Liver (tissue), 9 donors: ENCODE results near the gene NLRP6. TPM values are rescaled to one million over a fixed set of nuclear protein-coding genes. Genes with fewer than 3 reads are reported as not detected.

Experiments
- DNase-seq: peaks from one replicate; pipeline ENCODE4 v3.0.0-alpha.2; 2017; ENCODE audit warnings: low spot score
- H3K27ac ChIP-seq, 2 donors: one replicate each; pipeline ENCODE4 v1.7.0; 2013; ENCODE audit warnings: inconsistent platforms in 2 of 2, low read length in 2 of 2, control low read depth in 1 of 2, low read depth in 1 of 2, mild to moderate bottlenecking in 1 of 2
- H3K27me3 ChIP-seq, 4 donors: one replicate each; pipeline versions ENCODE4 v1.6.1 to v1.7.0; 2013; ENCODE audit warnings: low read length in 3 of 4, inconsistent platforms in 1 of 4, mild to moderate bottlenecking in 1 of 4, moderate library complexity in 1 of 4; ENCODE audit not compliant: control insufficient read depth in 4 of 4, insufficient read depth in 4 of 4
- H3K36me3 ChIP-seq, 4 donors: one replicate each; pipeline versions ENCODE4 v1.6.1 to v1.7.0; 2013; ENCODE audit warnings: low read length in 3 of 4, mild to moderate bottlenecking in 3 of 4, low read depth in 1 of 4, moderate library complexity in 1 of 4; ENCODE audit not compliant: control insufficient read depth in 4 of 4, insufficient read depth in 3 of 4
- H3K4me1 ChIP-seq, 4 donors: one replicate each; pipeline versions ENCODE4 v1.6.1 to v1.7.0; 2013; ENCODE audit warnings: low read length in 3 of 4, mild to moderate bottlenecking in 3 of 4, moderate library complexity in 1 of 4; ENCODE audit not compliant: control insufficient read depth in 4 of 4, insufficient read depth in 4 of 4
- H3K4me3 ChIP-seq, 3 donors: one replicate each; pipeline versions ENCODE4 v1.6.1 to v1.7.0; 2013; ENCODE audit warnings: low read length in 3 of 3, control low read depth in 1 of 3, low read depth in 1 of 3, mild to moderate bottlenecking in 1 of 3
- H3K9ac ChIP-seq, 2 donors: one replicate each; pipeline ENCODE4 v1.7.0; 2013; ENCODE audit warnings: low read length in 2 of 2, mild to moderate bottlenecking in 2 of 2, moderate library complexity in 2 of 2, control low read depth in 1 of 2, low read depth in 1 of 2
- H3K9me3 ChIP-seq, 4 donors: one replicate each; pipeline versions ENCODE4 v1.6.1 to v1.7.0; 2013; ENCODE audit warnings: low read length in 3 of 4; ENCODE audit not compliant: control insufficient read depth in 4 of 4
- ATF3 ChIP-seq: IDR thresholded peaks from 2 replicates; pipeline ENCODE4 v1.6.1; 2016; ENCODE audit warnings: antibody characterized with exemption
- CTCF ChIP-seq: fragments of 150-350 bp; IDR thresholded peaks from 2 replicates; pipeline ENCODE4 v1.5.1; 2017; ENCODE audit warnings: improper control_type of control experiment, low read depth, low read length; ENCODE audit not compliant: missing input control
- EGR1 ChIP-seq, 2 donors: IDR thresholded peaks; 2 replicates each; pipeline ENCODE4 v1.6.1; 2016 to 2018; ENCODE audit warnings: antibody characterized with exemption in 2 of 2, low read depth in 2 of 2
- FOXA1 ChIP-seq: IDR thresholded peaks from 2 replicates; pipeline ENCODE4 v1.6.1; 2016; ENCODE audit warnings: antibody characterized with exemption
- FOXA2 ChIP-seq: IDR thresholded peaks from 2 replicates; pipeline ENCODE4 v1.6.1; 2016; ENCODE audit warnings: antibody characterized with exemption
- GABPA ChIP-seq, 2 donors: IDR thresholded peaks in 1 of 2; conservative IDR thresholded peaks in 1 of 2; 2 replicates each; pipeline ENCODE4 v1.6.1; 2016; ENCODE audit warnings: antibody characterized with exemption in 2 of 2, mild to moderate bottlenecking in 1 of 2, moderate library complexity in 1 of 2
- HNF4A ChIP-seq, 2 donors: conservative IDR thresholded peaks; 2 replicates each; pipeline ENCODE4 v1.6.1; 2016; ENCODE audit warnings: antibody characterized with exemption in 2 of 2, mild to moderate bottlenecking in 2 of 2
- HNF4G ChIP-seq: IDR thresholded peaks from 2 replicates; pipeline ENCODE4 v1.6.1; 2016; ENCODE audit warnings: antibody characterized with exemption
- JUND ChIP-seq, 2 donors: IDR thresholded peaks; 2 replicates each; pipeline ENCODE4 v1.6.1; 2016; ENCODE audit warnings: antibody characterized with exemption in 2 of 2
- MAX ChIP-seq: IDR thresholded peaks from 2 replicates; pipeline ENCODE4 v1.6.1; 2016; ENCODE audit warnings: antibody characterized with exemption
- NR2F2 ChIP-seq: IDR thresholded peaks from 2 replicates; pipeline ENCODE4 v1.6.1; 2016; ENCODE audit warnings: antibody characterized with exemption
- RAD21 ChIP-seq, 2 donors: IDR thresholded peaks; 2 replicates each; pipeline ENCODE4 v1.6.1; 2016; ENCODE audit warnings: antibody characterized with exemption in 2 of 2, mild to moderate bottlenecking in 2 of 2
- RXRA ChIP-seq, 2 donors: IDR thresholded peaks; 2 replicates each; pipeline ENCODE4 v1.6.1; 2017 to 2018; ENCODE audit warnings: antibody characterized with exemption in 2 of 2, mild to moderate bottlenecking in 1 of 2
- SP1 ChIP-seq: IDR thresholded peaks from 2 replicates; pipeline ENCODE4 v1.6.1; 2018; ENCODE audit warnings: antibody characterized with exemption, mild to moderate bottlenecking
- TAF1 ChIP-seq: conservative IDR thresholded peaks from 2 replicates; pipeline ENCODE4 v1.6.1; 2016; ENCODE audit warnings: antibody characterized with exemption, mild to moderate bottlenecking
- YY1 ChIP-seq: IDR thresholded peaks from 2 replicates; pipeline ENCODE4 v1.6.1; 2016; ENCODE audit warnings: antibody characterized with exemption, mild to moderate bottlenecking
- WGBS: extraction: QIAGEN DNeasy Blood & Tissue Kit; methylation state at CpG from one replicate; pipeline ENCODE4 v1.1.7; 2013; 5-methylcytosine and 5-hydroxymethylcytosine counted together
- polyA plus RNA-seq, 2 donors: library from polyadenylated mRNA; stranded (reverse) in 1 of 2; unstranded in 1 of 2; fragments of 200-250 nt in 1 of 2; fragments of >200 nt in 1 of 2; fragmentation: Nextera tagmentation in 1 of 2; extraction: Ambion mirVana in 1 of 2; gene quantifications; one replicate each; pipeline versions ENCODE4 v1.2.1 to v1.2.3, GENCODE V29; 2013 to 2015
- total RNA-seq, 2 donors: library from RNA; depleted of rRNA; stranded (reverse); fragments of >200 nt; gene quantifications; one replicate each; pipeline ENCODE4 v1.2.3, GENCODE V29; 2014
- TF ChIP-seq, protein P1 (sequence below): IDR thresholded peaks from 2 replicates; pipeline ENCODE4 v1.6.1; 2016; ENCODE audit warnings: antibody characterized with exemption
- TF ChIP-seq, protein P2 (sequence below): IDR thresholded peaks from 2 replicates; pipeline ENCODE4 v1.6.1; 2016; ENCODE audit warnings: antibody characterized with exemption, mild to moderate bottlenecking
- donor health status: healthy.
- donor health status: healthy.
- donor health status: healthy.
- donor health status: healthy.
- donor health status: healthy.

The NLRP6 gene
- total RNA-seq: 1 to 10 TPM in 1 of 2 donors, under 1 TPM in 1; 0.05 to 5.7 TPM
- polyA plus RNA-seq: 1 to 10 TPM in 1 of 2 donors, under 1 TPM in 1; 0.80 to 1.1 TPM

DNA sequence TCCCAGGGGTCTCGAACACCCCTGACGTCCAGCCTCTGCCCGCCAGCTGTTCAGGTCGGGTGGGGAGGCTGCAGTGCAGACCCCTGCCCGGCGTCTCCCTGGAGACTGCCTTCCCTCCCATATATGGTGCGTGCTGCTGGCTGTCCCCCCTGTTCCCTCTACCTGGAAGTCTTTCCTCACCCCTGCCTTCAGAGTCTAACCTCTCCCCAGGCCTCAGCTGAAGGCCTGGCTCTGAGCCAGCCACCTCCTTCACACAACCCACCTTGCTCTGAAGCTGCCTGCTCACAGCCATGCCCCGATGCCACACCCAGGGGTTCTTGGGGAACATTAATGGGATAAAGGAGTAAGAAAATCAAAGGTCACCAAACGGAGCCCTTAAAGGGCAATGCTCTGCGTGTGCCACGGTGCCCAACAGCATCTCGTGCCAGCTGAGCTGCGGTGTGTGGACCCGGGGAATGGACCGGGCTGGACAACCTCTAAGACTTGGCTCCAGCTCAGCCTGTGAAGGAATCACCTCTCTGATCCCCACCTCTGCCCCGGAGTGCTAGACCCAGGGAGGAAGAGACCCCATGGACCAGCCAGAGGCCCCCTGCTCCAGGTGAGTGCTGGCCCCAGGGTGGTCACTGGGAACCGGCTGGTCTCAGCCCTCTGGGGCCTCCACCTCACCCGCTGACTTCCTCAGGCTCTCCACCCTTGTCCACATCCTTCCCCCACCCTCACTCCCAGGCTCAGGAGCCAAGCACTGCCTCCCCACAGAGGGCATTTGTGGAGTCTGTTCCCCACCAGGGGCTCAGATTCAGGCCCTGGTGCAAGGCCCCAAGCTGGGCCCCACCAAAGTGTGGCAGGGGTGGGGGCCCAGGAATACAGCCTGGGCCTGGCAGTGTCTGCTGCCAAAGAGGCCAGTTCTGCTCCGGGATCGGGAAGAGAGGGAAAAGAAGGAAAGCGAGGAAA is at the start of gene NLRP6:
Gene NLRP6, plus strand, starts transcription at position 407 of the 951 bp plus-strand sequence. Its CDS starts 163 bp downstream, at position 570.
- H3K4me1 ChIP-seq: peaks cover 12 to 43% (median 30%) of the 10 kb centered on the region in 4 donors
- 73% methylated on average over 21 of the region's 21 CpGs for WGBS
- no peaks in the 10 kb centered on the region for H3K9me3 ChIP-seq
- no peak within 1 kb of the TSS for H3K9ac ChIP-seq
- H3K27ac ChIP-seq: no peak within 1 kb of the TSS
- DNase-seq: no peak
- TF ChIP-seq RXRA (IDR thresholded peaks at IDR 0.05) (no peak), GABPA (IDR thresholded peaks at IDR 0.05 in 1 of 2, conservative IDR thresholded peaks at IDR 0.05 in 1 of 2) (no peak)
- TF ChIP-seq, protein P1, sequence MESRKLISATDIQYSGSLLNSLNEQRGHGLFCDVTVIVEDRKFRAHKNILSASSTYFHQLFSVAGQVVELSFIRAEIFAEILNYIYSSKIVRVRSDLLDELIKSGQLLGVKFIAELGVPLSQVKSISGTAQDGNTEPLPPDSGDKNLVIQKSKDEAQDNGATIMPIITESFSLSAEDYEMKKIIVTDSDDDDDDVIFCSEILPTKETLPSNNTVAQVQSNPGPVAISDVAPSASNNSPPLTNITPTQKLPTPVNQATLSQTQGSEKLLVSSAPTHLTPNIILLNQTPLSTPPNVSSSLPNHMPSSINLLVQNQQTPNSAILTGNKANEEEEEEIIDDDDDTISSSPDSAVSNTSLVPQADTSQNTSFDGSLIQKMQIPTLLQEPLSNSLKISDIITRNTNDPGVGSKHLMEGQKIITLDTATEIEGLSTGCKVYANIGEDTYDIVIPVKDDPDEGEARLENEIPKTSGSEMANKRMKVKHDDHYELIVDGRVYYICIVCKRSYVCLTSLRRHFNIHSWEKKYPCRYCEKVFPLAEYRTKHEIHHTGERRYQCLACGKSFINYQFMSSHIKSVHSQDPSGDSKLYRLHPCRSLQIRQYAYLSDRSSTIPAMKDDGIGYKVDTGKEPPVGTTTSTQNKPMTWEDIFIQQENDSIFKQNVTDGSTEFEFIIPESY: no peak
- H3K36me3 ChIP-seq: no peaks in the 10 kb centered on the region
- H3K4me3 ChIP-seq: peak within 1 kb of the TSS; percentile 56 to 65 (median 61)
- no peaks in the 10 kb centered on the region for H3K27me3 ChIP-seq

DNA sequence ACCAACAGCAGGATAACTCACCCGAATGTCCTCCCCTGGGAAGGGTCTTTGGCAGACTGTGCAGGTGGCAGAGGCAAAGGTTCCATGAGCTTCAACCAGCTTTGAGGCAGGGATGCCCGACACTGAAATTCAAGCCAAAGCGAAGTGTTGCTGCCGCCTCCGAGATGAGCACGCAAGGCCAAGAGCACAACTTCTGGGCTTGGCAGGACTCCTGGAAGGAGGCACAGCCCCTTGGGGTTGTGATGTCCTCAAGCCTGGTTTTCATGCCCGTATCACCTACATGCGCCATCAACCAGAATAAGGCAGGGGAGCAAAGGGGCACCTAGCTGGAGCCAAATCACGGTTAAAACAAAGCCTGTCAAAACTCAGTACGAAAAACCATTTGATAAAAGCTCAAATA is 47.8 kb upstream of the NLRP6 start:
- no peaks in the 10 kb centered on the region for H3K27me3 ChIP-seq
- H3K4me1 ChIP-seq: peaks cover 0 to 7% (median 5%) of the 10 kb centered on the region in 4 donors
- H3K27ac ChIP-seq: no peak overlapping the region
- 98% methylated on average over 10 of the region's 10 CpGs for WGBS
- no peak overlapping the region for H3K9ac ChIP-seq
- H3K36me3 ChIP-seq: peaks cover 0 to 17% (median 7%) of the 10 kb centered on the region in 4 donors
- no peak overlapping the region for H3K4me3 ChIP-seq
- DNase-seq: peak; percentile 23
- no peaks in the 10 kb centered on the region for H3K9me3 ChIP-seq
- TF ChIP-seq JUND (IDR thresholded peaks at IDR 0.05) (no peak), HNF4A (conservative IDR thresholded peaks at IDR 0.05) (no peak), ATF3 (no peak), RXRA (IDR thresholded peaks at IDR 0.05) (no peak), CTCF (no peak), TAF1 (no peak), FOXA2 (no peak), FOXA1 (no peak), SP1 (no peak), EGR1 (IDR thresholded peaks at IDR 0.05; ENCODE audit: low read depth in 2 of 2) (no peak), YY1 (no peak), NR2F2 (no peak), HNF4G (no peak), RAD21 (IDR thresholded peaks at IDR 0.05) (no peak), MAX (no peak), GABPA (IDR thresholded peaks at IDR 0.05 in 1 of 2, conservative IDR thresholded peaks at IDR 0.05 in 1 of 2) (no peak)
- TF ChIP-seq, protein P2, sequence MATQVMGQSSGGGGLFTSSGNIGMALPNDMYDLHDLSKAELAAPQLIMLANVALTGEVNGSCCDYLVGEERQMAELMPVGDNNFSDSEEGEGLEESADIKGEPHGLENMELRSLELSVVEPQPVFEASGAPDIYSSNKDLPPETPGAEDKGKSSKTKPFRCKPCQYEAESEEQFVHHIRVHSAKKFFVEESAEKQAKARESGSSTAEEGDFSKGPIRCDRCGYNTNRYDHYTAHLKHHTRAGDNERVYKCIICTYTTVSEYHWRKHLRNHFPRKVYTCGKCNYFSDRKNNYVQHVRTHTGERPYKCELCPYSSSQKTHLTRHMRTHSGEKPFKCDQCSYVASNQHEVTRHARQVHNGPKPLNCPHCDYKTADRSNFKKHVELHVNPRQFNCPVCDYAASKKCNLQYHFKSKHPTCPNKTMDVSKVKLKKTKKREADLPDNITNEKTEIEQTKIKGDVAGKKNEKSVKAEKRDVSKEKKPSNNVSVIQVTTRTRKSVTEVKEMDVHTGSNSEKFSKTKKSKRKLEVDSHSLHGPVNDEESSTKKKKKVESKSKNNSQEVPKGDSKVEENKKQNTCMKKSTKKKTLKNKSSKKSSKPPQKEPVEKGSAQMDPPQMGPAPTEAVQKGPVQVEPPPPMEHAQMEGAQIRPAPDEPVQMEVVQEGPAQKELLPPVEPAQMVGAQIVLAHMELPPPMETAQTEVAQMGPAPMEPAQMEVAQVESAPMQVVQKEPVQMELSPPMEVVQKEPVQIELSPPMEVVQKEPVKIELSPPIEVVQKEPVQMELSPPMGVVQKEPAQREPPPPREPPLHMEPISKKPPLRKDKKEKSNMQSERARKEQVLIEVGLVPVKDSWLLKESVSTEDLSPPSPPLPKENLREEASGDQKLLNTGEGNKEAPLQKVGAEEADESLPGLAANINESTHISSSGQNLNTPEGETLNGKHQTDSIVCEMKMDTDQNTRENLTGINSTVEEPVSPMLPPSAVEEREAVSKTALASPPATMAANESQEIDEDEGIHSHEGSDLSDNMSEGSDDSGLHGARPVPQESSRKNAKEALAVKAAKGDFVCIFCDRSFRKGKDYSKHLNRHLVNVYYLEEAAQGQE: no peak
- TF ChIP-seq, protein P1: no peak
